SIG-M5 (cell line): ENCODE data around the gene DENND1A.

Experiments
- DNase-seq: peaks from one replicate; lab custom pipeline; 2025; lab: John Stamatoyannopoulos, UW

Gene DENND1A

DNA sequence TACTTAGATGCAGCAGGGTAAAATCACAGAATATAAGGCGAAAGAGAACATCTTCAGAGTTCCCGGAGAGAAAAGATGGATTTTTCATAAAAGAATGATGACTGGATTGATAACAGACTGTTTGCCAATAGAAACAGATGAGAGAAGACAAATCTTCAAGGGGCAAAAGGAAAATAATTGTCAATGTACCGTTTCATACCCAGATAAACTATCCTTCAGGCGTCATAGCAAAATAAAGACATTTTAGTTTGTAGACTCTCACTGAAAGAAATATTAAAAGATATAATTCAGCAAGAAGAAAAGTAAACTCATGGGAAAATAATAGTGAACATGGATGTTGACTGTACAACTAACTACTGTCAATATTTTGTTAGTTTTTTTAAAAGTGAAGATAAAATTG, 399.7 kb downstream of the DENND1A start:
- DNase-seq: no peak

DNA sequence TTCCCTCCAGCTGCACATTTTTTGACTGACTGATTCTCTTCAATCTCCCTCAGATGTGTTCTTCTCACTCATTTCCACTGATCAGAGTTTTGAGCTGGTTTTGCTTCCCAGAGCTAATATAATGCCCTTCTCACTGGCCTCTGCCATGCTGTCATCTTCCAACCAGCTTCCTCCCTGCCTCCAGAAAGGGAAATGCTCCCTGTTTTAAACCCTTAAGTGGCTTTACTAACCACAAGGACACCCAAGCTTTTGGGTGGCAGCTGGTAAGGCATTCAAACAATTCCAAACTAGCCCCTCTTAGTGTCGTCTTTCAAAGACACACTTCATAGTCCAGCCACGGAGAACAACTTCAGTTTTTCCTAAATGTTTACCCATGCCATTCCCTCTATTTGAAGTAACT, 401.4 kb downstream of the DENND1A start:
- DNase-seq: no peak

DNA sequence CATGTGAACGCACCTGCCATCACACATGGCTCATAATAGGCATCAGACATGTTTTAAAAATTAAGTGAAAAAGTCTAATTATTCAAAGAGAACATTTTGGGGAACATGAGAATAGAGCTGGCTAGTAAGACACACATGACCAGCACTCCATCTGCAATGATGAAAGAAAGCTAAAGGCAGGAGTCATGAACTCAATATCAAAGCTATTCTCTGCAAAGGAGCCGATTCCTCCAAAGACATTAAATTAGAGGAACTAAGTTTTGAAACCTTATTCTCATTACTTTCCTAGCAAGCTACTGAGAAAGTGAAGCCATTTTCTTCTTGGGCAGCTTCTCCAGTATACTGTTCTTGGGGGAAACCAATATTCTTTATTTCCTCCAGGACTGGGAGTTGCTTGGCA, 401.9 kb downstream of the DENND1A start:
- no peak for DNase-seq

DNA sequence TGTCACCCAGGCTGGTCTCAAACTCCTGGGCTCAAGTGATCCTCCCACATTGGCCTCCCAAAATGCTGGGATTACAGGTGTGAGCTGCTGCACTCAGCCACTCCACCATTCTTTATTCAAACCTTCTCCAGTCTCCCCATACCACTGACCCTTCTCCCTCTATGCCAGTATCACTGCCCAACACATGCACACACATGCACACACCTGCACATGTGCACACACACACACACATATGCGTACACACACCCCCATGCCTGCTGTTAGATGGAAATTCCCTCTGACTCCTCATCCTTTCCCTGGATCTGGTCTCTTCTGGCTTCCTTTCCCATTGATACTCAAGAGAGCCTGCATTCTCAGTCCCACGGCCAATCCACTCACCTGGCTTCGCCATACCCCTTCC, 404.0 kb downstream of the DENND1A start:
- DNase-seq: no peak

DNA sequence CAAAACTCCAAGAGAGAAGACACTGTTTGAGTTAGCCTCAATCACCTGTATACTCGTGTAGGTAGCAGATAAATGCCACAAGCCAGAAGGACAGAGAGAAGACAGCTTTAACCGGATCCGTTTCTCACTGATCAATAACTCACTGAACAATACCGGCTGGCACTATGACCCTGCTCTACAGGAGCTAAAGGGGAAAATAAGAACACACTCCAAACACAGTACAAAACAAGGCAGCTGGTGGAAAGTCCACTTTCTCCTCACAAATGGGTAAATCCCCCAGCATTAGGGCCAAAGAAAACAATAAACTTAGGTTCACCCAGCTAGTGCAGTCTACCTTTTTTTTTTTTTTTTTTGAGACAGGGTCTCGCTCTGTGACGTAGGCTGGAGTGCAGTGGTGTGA, 404.5 kb downstream of the DENND1A start:
- no peak for DNase-seq

DNA sequence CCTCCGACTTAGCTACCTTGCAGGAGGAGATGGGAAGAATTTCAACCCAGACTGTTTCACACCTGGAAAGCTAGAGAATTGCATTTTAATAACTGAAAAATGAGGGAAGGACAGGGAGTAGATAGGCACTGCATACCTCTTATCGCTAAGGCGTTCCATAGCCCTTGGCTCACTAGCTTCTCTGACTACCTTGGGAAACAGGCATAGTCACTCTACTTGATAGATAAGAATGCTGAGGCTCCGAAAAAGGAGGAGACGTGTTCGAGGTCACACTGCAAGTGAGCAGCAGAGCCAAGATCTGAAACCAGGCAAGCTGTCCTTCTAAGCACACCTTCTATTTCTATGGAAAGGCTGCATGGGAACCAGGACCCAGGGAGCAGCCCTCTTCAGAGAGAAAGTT, 405.1 kb downstream of the DENND1A start:
- no peak for DNase-seq

DNA sequence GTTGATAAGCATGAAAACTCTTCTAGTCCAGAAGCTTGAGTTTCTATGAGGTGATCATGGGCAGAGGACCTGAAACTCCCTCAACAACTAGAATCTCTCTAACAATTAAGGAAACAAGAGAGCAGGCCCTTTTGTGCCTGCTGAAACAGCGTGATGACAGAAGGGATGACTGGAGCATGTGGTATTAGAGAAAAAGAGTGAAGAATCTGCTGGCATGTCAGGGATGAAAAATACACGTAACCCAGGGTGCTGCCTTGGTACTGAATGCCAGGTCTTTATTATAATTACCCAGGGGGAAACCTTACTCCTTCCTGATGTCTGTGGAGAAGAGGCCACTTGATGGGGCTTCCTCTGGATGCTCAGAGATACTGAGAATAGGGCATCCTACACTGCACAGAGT, 406.1 kb downstream of the DENND1A start:
- no peak for DNase-seq

DNA sequence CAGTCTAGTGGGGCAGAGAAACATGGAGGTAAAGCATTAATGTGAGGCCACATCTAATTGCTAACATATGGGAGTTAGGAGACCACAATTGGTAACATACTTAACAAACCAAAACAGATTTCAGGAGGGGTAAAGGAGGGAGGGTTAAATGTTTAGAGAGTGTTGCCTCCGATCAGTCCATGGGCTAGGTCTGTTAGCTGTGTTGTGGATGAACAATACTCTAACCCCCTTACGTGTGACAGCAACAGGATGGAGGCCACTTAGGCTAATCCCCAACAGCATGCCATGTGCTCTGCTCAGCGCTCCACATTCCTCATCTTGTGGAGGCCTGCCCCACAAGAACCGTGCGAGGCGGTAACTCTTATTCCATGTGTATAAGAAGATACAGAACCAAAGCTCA, 406.9 kb downstream of the DENND1A start:
- no peak for DNase-seq

DNA sequence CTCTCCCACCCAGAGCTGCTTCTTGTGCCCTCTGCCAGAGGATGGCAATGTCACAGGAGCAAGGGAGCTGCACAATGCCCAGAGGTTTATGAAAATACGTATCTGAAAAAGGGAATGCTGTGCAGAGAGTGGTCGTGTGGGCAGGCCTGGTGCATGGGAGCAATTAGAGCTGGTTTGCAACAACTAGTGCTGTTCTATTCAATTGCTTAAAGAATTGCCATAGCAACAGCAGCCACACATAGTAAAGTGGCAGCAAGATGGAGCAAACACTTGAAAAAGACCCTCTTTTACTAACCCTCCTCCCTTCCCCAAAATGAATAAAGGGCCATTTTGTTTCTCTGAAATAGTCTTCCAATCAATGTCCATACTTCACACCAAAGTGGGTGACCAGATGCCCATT, 407.7 kb downstream of the DENND1A start:
- no peak for DNase-seq

DNA sequence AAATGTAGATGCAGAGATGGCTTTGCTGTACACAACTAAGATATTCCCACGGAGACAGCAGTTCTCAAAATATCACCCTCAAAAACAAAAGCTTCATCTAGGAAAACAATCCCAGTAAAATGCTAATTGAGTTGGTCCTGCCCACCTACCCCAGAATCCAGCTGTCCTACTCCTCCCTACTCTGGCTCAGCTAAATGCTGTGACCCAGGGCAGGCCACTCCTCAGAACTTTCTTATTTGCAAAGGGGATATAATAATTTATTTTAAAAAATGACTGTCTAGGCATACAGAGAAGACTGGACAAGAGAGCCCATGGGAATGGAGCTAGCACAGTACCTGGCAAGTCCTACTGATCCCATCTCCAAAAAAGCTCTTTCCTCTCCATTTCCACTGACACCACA, 411.6 kb downstream of the DENND1A start:
- no peak for DNase-seq

DNA sequence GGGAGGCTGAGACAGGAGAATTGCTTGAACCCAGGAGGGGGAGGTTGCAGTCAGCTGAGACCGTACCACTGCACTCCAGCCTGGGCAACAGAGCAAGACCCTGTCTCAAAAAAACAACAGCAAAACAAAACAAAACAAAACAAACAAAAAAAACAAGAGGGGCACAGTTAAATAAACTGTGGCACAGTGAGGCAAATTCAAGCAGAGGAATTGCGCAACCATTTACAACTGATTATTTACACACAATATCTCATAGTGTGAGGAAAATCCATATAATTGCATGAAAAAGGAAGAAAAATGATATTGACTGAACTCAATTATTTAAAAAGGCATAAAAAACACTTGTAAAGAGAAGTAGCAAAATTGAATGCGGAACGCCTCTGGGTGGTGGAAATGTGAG, 412.4 kb downstream of the DENND1A start:
- DNase-seq: no peak

DNA sequence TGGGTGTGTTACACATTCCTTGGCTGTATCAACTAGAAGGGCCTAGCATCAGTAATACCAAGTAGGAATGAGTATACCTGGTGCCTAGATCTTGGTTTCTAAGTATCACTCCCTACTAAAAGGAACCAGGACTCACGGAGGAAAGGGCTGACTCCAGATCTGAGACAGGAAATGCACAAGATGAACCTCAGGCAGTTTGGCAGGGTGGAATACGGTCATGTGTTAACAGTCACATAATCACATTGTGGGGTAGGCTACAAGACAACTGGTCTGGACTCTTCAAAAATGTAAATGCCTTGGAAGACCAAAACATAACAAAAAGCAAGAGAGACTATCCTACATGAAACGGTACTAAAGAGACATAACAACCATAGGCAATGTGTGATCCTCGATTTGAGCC, 415.2 kb downstream of the DENND1A start:
- no peak for DNase-seq

DNA sequence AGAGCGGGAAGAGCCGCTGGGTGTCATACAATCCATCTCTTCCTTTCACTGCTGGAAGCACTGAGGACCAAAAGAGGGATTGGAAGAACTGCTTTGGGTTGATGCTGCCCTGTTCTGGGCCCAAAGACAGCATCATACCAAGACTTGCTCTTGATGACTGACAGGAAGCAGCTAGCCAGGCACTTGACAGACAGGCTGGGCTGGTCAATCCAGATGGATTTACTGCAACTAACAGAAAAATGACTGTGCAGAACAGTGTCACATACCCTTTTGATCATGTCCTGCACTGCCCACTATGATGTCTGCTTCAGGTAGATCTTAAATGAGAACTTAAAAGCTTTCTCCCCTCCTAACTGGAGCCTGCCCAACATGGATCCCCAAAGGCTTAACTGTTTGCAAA, 416.4 kb downstream of the DENND1A start:
- no peak for DNase-seq

DNA sequence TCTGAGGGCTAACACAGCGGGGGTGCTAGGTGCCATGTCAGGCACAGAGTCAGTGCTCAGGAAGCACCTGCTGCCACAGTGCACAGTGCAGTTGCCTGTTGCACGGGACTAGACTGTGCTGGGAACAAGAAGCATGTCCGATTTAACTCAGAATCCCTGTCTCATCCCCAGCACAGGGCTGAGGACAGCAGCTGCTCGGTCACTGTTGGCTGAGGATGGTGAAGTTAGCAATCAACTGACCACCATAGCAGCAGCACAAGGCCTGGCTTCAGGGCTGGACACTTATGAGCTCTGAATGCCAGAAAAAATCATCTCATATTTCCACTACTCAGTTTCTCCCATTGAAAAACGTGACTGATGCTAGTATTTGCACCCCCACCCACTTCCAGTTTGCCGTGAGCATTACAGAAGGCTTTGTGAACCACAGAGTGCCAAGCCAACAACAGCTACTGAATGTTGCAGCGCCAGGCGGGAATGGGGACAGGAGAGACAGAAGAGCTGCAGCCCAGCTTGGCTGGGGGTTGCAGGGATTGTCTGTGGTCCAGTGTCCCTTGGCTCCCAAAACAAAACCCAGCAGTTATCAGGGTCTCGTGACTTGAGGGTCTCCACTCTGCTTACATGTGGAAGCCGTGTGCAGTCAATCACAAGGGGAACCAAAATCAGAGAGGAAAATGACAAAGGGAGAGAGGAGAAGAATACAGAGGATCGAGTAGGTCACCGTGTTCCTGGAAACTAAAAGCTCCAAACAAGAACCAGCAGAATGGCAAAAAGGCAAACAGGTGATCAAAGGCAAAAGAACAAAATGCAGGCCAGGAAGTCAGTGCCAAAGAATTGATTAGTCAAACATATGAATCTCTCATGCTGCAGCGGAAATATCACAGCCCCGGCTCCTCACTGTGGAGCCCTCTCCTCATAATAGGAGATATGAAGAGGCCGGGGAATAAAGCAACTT, 418.3 kb downstream of the DENND1A start:
- no peak for DNase-seq

DNA sequence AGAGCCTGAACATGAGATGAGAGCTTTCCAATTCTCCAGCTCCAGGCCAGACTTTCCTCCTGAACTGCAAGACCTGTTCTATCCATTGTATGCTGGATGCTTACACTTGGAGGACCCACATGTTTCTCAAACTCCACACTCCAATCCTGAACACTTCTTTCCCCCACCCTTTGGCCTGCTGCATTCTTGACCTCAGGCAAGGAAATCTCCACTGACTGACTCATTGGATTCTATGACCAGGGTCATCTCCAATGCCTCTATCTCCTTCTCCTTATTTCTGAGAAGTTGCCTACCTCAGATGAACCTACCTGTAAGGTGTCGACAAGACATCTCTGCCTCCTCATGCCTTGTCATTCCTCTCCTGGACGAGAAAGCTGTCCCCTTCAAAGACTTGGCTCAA, 420.3 kb downstream of the DENND1A start:
- DNase-seq: no peak

DNA sequence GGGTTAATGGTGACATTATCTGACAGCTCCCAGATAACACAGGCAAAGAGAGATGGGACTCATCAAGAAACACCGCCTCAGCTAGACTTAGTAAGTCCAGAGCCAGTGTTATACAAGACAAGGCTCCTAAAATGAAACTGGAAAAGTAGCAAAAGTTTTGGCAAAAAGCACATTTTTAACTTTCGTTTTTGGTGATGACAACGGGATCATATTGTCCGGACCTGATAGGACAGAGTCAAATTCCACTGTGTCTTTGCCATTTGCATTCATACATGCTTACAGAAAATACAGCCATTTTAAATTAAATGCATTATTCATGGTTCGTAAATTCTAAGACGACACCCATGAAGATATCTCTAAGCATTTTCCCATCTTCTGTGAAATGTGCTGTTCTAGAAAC, 421.9 kb downstream of the DENND1A start:
- no peak for DNase-seq

DNA sequence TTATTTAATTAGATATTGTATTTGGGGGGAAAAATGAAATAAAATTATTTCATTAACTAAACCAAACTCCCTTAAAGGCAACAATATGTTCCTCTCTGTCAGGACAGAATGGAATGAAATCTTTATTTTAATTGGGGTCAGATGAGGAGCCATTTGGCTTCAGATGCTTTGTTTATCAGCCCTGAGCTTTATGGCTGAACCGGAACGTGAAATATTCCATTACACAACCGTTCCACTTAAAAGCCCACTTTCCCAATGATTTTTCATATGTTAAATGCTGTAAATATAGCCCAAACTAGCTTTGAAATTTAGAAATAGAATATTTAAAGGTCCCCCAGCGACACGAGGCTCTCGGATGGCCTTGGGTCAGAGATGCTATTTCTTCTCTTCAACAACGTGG, 424.4 kb downstream of the DENND1A start:
- no peak for DNase-seq

DNA sequence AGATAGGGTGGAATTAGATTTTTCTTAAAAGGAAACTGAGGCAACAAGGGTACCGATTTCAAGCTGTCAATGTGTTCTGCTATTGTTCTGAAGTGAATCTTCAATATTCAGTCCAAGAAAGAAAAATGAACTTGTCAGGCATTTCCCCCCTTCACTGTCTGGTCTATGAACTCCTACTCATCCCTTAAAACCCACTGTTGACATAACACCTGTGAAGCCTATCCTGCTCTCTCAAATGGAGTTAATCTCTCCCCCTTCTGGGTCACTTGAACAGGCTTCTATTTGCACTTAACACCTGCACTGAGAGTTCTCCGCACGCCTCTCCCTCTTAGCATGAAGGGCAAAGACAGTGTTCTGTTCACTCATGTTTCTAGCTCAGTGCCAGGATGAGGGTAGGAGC, 429.6 kb downstream of the DENND1A start:
- DNase-seq: no peak

DNA sequence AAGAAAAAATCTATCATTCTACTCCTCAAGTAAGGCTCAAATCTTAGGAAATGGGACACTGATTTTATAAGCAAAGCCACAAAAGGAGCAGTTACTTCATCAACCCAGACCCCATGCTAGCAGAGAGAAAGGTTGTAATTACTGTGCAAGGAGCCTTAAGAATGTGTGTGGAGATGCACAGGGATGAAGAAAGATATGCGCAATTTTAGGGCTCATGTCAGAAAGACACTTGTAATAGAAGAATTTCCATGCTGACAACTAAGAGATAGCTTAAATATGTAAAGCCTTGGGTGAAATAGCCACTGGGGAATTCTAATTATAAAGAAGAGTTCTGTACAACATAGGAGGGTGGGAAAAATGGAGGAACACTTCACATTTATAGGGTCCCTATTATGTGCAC, 432.1 kb downstream of the DENND1A start:
- DNase-seq: no peak

DNA sequence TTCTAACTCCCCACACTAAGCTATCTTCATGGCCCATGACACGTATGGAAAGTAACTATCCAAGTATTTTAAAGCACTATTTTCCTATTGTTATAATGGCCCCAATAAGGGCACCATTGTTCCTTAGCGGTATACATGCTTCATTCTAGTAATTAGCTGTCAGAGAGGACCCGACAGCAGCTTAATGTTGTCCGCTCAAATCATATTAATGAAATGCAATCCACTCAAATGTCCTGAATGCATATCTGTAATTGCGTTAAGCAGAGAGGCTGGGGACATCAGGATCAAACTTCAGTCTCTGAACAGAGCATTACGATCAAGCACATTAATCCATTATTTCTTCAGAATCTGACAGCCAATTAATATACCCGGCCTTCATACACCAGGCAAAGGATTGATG, 434.2 kb downstream of the DENND1A start:
- no peak for DNase-seq

DNA sequence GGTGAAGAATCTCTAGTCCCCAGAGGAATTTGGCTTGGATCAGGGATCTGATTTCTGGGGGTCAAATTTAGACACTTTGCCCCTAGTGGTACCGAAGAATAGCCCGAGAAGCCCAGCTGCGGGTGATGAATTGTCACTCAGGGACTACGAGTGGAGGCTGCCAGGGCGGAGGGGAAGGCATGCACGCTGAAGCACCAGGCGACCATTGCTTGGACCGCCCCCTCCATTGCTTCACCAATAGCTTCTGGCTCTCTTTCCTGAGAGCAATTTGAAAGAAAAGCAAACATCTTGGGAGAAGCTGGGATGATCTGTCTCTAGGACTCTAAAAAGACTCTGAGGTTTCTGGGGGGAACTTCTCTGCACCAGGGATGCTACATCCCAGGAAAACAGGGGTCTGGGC, 436.3 kb downstream of the DENND1A start:
- no peak for DNase-seq

DNA sequence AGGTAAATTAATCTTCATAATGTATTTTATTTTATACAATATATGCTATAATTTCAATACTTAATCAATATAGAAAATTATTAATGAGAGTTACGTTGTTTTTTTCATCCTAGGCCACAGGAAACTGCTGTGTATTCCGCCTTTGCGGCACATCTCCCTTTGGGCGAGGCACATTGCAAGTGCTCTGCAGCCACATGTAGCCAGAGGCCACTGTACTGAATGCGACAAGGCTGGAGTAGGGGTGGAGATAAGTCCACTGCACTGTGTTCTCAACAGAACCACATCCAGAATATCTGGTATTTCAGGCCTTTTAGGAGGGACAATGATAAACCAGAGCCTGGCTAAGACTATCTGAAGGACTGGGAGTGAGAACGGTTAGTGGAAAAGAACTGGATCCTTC, 439.2 kb downstream of the DENND1A start:
- DNase-seq: no peak

DNA sequence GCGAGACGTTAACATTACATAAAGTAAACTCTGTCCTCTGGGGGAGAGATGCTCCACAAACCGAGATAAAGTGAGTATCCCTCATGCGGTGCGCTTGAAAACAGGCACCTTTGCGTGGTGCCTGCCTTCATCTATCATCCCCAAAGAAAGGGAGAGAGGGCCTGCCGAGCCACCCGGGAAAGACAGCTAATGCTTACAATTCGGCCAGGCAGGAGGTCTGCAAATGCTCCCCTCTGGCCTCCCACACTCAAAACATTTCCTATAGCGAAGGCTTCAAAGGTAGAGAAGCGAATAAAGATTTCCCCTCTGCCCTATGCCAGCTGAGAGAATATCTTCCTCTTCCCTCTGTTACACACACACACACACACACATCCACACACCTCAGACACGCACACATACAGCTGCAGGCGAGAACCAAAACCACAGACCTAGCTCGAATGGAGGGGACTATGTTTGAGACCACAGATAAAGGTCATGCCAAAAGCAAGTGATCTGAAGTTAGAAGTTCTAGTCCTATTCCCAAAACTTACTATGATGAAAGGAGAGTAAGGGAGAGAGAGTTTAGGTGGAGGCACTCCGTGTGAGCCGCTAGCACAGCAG, 441.1 kb downstream of the DENND1A start:
- no peak for DNase-seq
